Left cardiac atrium (tissue), 4 donors: ENCODE data around the gene BICRAL. TPM values are rescaled to one million over a fixed set of nuclear protein-coding genes. Genes with fewer than 3 reads are reported as not detected.
"Not testable (repeated sequence)": the region's sequence is repeated elsewhere in the genome, so short reads cannot be mapped to it uniquely, and the experiment has no call there.

Experiments
- ATAC-seq, 2 donors: fragments of 200-7000 bp; cut with Tn5 transposase; one replicate each; pipeline ENCODE4 v1.9.1; 2020; ENCODE audit warnings: mild to moderate bottlenecking in 2 of 2, moderate library complexity in 2 of 2
- DNase-seq: peaks from one replicate; pipeline ENCODE4 v3.0.0-alpha.2; 2020
- intact Hi-C, 2 donors: fragments of 100-400 bp; cut with DNase I; formaldehyde crosslinking; loops; one replicate each; pipeline versions ENCODE4 v1.14.1 to v1.15.1; 2022 to 2023
- long read RNA-seq: library from polyadenylated mRNA; unstranded; transcript quantifications from one replicate; pipeline ENCODE4 v2.0.0, GENCODE V29; 2021
- total RNA-seq, 2 donors: library from RNA; stranded (reverse); fragmentation: NEBNext Ultra II Directional; extraction: Animal tissue kit (Norgen Biotek cat#: 25700); gene quantifications; one replicate each; pipeline ENCODE4 v1.2.1, GENCODE V29; 2021
- donor health status: DM: no; HTN: yes; CAD: no.
- donor health status: DM: no; HTN: yes; CAD: no; lungs with severe emphysema.
- donor health status: DM: yes; HTN: yes; CAD: no.
- donor health status: Dilated cardiomyopathy.

Gene BICRAL
- total RNA-seq = 10 to 100 TPM; 10.0 to 10.7 TPM
- long read RNA-seq, partial matches to known transcripts = 0 of 2 reads
- long read RNA-seq, other reads (novel, unspliced or antisense) = 2 of 2 reads

- ATAC-seq (peak; percentile 39 to 42), DNase-seq (peak; percentile 65)
- intact Hi-C loops = loop anchor here (1.0 to 2.0 kb wide), 2 partner anchors 35 kb away; partner anchors contain the start of gene TBCC (in 1 of the 2)
Measured at GRCh38 chr6:42781796-42782688, at the start of gene BICRAL. Gene BICRAL (plus strand): TSS chr6:42782052. CDS start chr6:42822023, 39,971 bp downstream.

- ATAC-seq, intact Hi-C loops, DNase-seq: not testable (repeated sequence)
Measured at GRCh38 chr6:42733867-42734481, 47.9 kb upstream of the BICRAL start.

GRCh38 chr6:42735976-42736375, 45.9 kb upstream of the BICRAL start:
- intact Hi-C loops = no loop called here
- no peak for ATAC-seq
- no peak for DNase-seq

- ATAC-seq = no peak
- intact Hi-C loops = no loop called here
Measured at GRCh38 chr6:42740725-42741124, 41.1 kb upstream of the BICRAL start.

GRCh38 chr6:42742116-42742894, 39.5 kb upstream of the BICRAL start:
- DNase-seq (no peak), ATAC-seq (no peak)
- intact Hi-C loops = no loop called here

More at GRCh38 chr6:42740725-42741124, 41.1 kb upstream of the BICRAL start:
- DNase-seq = no peak

- ATAC-seq (no peak), DNase-seq (no peak)
- intact Hi-C loops = no loop called here
Measured at GRCh38 chr6:42744351-42744893, 37.4 kb upstream of the BICRAL start.

- intact Hi-C loops = loop anchor here in 1 of 2 donors (5.0 kb wide), 1 partner anchor 132 kb away; the partner anchor contains the start of gene RPL7L1
- peak; percentile 34 for DNase-seq
- ATAC-seq = no peak
Measured at GRCh38 chr6:42745083-42745639, 36.7 kb upstream of the BICRAL start.

- intact Hi-C loops = loop anchor here (2.0 to 5.0 kb wide), 2 partner anchors 35 to 131 kb away; partner anchors contain the start of gene RPL7L1 (in 1 of the 2)
- peak; percentile 95 for DNase-seq
- peak; percentile 89 to 91 for ATAC-seq
Measured at GRCh38 chr6:42745640-42746462, 36.0 kb upstream of the BICRAL start, which contains the start of gene TBCC. Gene TBCC (minus strand): TSS chr6:42746103. CDS start chr6:42746073, 30 bp downstream.

GRCh38 chr6:42746463-42747391, 35.1 kb upstream of the BICRAL start:
- DNase-seq (peak; percentile 84), ATAC-seq (peak; percentile 79 to 91)
- intact Hi-C loops = loop anchor here (1.0 to 5.0 kb wide), 3 partner anchors 34 to 131 kb away; partner anchors contain the start of genes BICRAL (in 1 of the 2) and RPL7L1 (in 1 of the 2)

GRCh38 chr6:42748203-42748898, 33.5 kb upstream of the BICRAL start:
- intact Hi-C loops = loop anchor here in 1 of 2 donors (5.0 kb wide), 1 partner anchor 129 kb away; the partner anchor contains the start of gene RPL7L1
- no peak for DNase-seq
- ATAC-seq = no peak

GRCh38 chr6:42751055-42751454, 30.8 kb upstream of the BICRAL start:
- DNase-seq = no peak
- intact Hi-C loops = no loop called here
- no peak for ATAC-seq

- DNase-seq (no peak), ATAC-seq (no peak)
- intact Hi-C loops = no loop called here
Measured at GRCh38 chr6:42754759-42755158, 27.1 kb upstream of the BICRAL start.

GRCh38 chr6:42756722-42757121, 25.1 kb upstream of the BICRAL start:
- ATAC-seq = no peak
- DNase-seq = no peak
- intact Hi-C loops = no loop called here

GRCh38 chr6:42758756-42759430, 23.0 kb upstream of the BICRAL start:
- intact Hi-C loops = no loop called here
- no peak for ATAC-seq
- DNase-seq = no peak
